Activated CD8-positive, alpha-beta memory T cell treated with anti-CD3 and anti-CD28 coated beads, Interleukin-2, amount 10 ng/mL, durations not matched to agents 7 days and 5 days (primary cell): ENCODE data around the gene RASA3. TPM values are rescaled to one million over a fixed set of nuclear protein-coding genes. Genes with fewer than 3 reads are reported as not detected.
"Not testable (repeated sequence)": the region's sequence is repeated elsewhere in the genome, so short reads cannot be mapped to it uniquely, and the experiment has no call there.

Experiments
- ATAC-seq: fragments of 150-1000 bp; cut with Tn5 transposase; one replicate; pipeline ENCODE4 v1.10.0; 2021; ENCODE audit warnings: moderate library complexity
- CTCF ChIA-PET: fragments of 350-600 bp; sonication (Branson Sonifier 250); formaldehyde crosslinking; loops from one replicate; lab custom pipeline; 2021; ENCODE audit warnings: antibody characterized with exemption; lab: Charles Lee
- DNase-seq: peaks from one replicate; pipeline ENCODE4 v3.0.0-alpha.2; 2020
- H3K27ac Mint-ChIP-seq: one replicate; pipeline ENCODE4 v1.8.0; 2021; ENCODE audit warnings: mild to moderate bottlenecking, mixed read lengths
- H3K27me3 Mint-ChIP-seq: one replicate; pipeline ENCODE4 v1.8.0; 2021; ENCODE audit warnings: mixed read lengths
- H3K36me3 Mint-ChIP-seq: one replicate; pipeline ENCODE4 v1.8.0; 2021; ENCODE audit warnings: mild to moderate bottlenecking, mixed read lengths
- H3K4me1 Mint-ChIP-seq: one replicate; pipeline ENCODE4 v1.8.0; 2021; ENCODE audit warnings: mixed read lengths
- H3K4me3 Mint-ChIP-seq: one replicate; pipeline ENCODE4 v1.8.0; 2021; ENCODE audit warnings: mild to moderate bottlenecking, moderate library complexity, mixed read lengths
- H3K9me3 Mint-ChIP-seq: one replicate; pipeline ENCODE4 v1.8.0; 2022; ENCODE audit warnings: low read depth, mixed read lengths
- total RNA-seq, 2 experiments: library from RNA; stranded (reverse); gene quantifications; one replicate each; pipeline ENCODE4 v1.2.3, GENCODE V29; 2021

Gene RASA3
- total RNA-seq, 2 experiments from 2014 or later = 16.3 to 49.2 TPM

- Mint-ChIP-seq H3K4me1 (peaks cover 41% of the 10 kb centered on the region), H3K9me3 (no peaks in the 10 kb centered on the region), H3K36me3 (peaks cover 9% of the 10 kb centered on the region), H3K27me3 (no peaks in the 10 kb centered on the region), H3K4me3 (no peak overlapping the region), H3K27ac (no peak overlapping the region)
- ATAC-seq (no peak), DNase-seq (no peak)
- CTCF ChIA-PET = no interaction called here
These were observed 24.2 kb downstream of the RASA3 start for GRCh38 chr13:114108141-114108761.

- H3K9me3 Mint-ChIP-seq = no peaks in the 10 kb centered on the region
- H3K27me3 Mint-ChIP-seq = no peaks in the 10 kb centered on the region
- ATAC-seq (no peak), DNase-seq (no peak)
- H3K4me3 Mint-ChIP-seq = no peak overlapping the region
- CTCF ChIA-PET = no interaction called here
- H3K4me1 Mint-ChIP-seq = peaks cover 38% of the 10 kb centered on the region
- H3K27ac Mint-ChIP-seq = no peak overlapping the region
- H3K36me3 Mint-ChIP-seq = peaks cover 9% of the 10 kb centered on the region
These were observed 24.7 kb downstream of the RASA3 start for GRCh38 chr13:114107686-114108081.

GRCh38 chr13:114106991-114107685, 25.3 kb downstream of the RASA3 start:
- Mint-ChIP-seq H3K27me3 (no peaks in the 10 kb centered on the region), H3K4me3 (no peak overlapping the region), H3K4me1 (peaks cover 38% of the 10 kb centered on the region), H3K36me3 (peaks cover 9% of the 10 kb centered on the region), H3K9me3 (no peaks in the 10 kb centered on the region), H3K27ac (no peak overlapping the region)
- DNase-seq (no peak), ATAC-seq (no peak)
- CTCF ChIA-PET = no interaction called here

- Mint-ChIP-seq H3K27ac (no peak overlapping the region), H3K36me3 (peaks cover 9% of the 10 kb centered on the region), H3K4me1 (peaks cover 31% of the 10 kb centered on the region)
These were observed 25.9 kb downstream of the RASA3 start for GRCh38 chr13:114106526-114106925.

GRCh38 chr13:114105521-114106225, 26.8 kb downstream of the RASA3 start:
- DNase-seq (no peak), ATAC-seq (no peak)
- CTCF ChIA-PET = interaction anchor here (0.6 kb wide), 1 partner anchor 11 kb away, joined by 3 read pairs; no protein-coding TSS in a partner anchor
- Mint-ChIP-seq H3K4me3 (no peak overlapping the region), H3K4me1 (peaks cover 29% of the 10 kb centered on the region), H3K9me3 (no peaks in the 10 kb centered on the region), H3K27me3 (no peaks in the 10 kb centered on the region), H3K36me3 (peaks cover 9% of the 10 kb centered on the region), H3K27ac (no peak overlapping the region)

More at GRCh38 chr13:114106526-114106925, 25.9 kb downstream of the RASA3 start:
- ATAC-seq (no peak), DNase-seq (no peak)
- no peaks in the 10 kb centered on the region for H3K27me3 Mint-ChIP-seq
- no peaks in the 10 kb centered on the region for H3K9me3 Mint-ChIP-seq
- CTCF ChIA-PET = no interaction called here
- no peak overlapping the region for H3K4me3 Mint-ChIP-seq

GRCh38 chr13:114104655-114105520, 27.5 kb downstream of the RASA3 start:
- Mint-ChIP-seq H3K27ac (no peak overlapping the region), H3K9me3 (no peaks in the 10 kb centered on the region), H3K4me1 (peaks cover 22% of the 10 kb centered on the region), H3K27me3 (no peaks in the 10 kb centered on the region), H3K4me3 (no peak overlapping the region), H3K36me3 (peaks cover 8% of the 10 kb centered on the region)
- ATAC-seq (no peak), DNase-seq (no peak)
- CTCF ChIA-PET = interaction anchor here (0.6 kb wide), 1 partner anchor 10 kb away, joined by 3 read pairs; no protein-coding TSS in a partner anchor

- H3K4me1 Mint-ChIP-seq = peaks cover 15% of the 10 kb centered on the region
- CTCF ChIA-PET = no interaction called here
- DNase-seq (no peak), ATAC-seq (no peak)
- H3K27ac Mint-ChIP-seq = no peak overlapping the region
- H3K9me3 Mint-ChIP-seq = no peaks in the 10 kb centered on the region
- no peak overlapping the region for H3K4me3 Mint-ChIP-seq
- H3K27me3 Mint-ChIP-seq = no peaks in the 10 kb centered on the region
- peaks cover 8% of the 10 kb centered on the region for H3K36me3 Mint-ChIP-seq
These were observed 28.4 kb downstream of the RASA3 start for GRCh38 chr13:114103801-114104654.

GRCh38 chr13:114103289-114103621, 29.2 kb downstream of the RASA3 start:
- H3K4me3 Mint-ChIP-seq, H3K27ac Mint-ChIP-seq, ATAC-seq, H3K9me3 Mint-ChIP-seq, H3K27me3 Mint-ChIP-seq, DNase-seq, CTCF ChIA-PET, H3K36me3 Mint-ChIP-seq: not testable (repeated sequence)
- H3K4me1 Mint-ChIP-seq = peaks cover 10% of the 10 kb centered on the region

- H3K9me3 Mint-ChIP-seq = no peaks in the 10 kb centered on the region
- H3K36me3 Mint-ChIP-seq = peaks cover 5% of the 10 kb centered on the region
- peaks cover 6% of the 10 kb centered on the region for H3K4me1 Mint-ChIP-seq
- ATAC-seq (no peak), DNase-seq (no peak)
- H3K27me3 Mint-ChIP-seq = no peaks in the 10 kb centered on the region
- CTCF ChIA-PET = no interaction called here
- H3K4me3 Mint-ChIP-seq = no peak overlapping the region
- H3K27ac Mint-ChIP-seq = no peak overlapping the region
These were observed 29.7 kb downstream of the RASA3 start for GRCh38 chr13:114102521-114103288.

GRCh38 chr13:114102131-114102520, 30.3 kb downstream of the RASA3 start:
- Mint-ChIP-seq H3K27me3 (no peaks in the 10 kb centered on the region), H3K9me3 (no peaks in the 10 kb centered on the region), H3K4me3 (no peak overlapping the region), H3K27ac (no peak overlapping the region), H3K4me1 (peaks cover 6% of the 10 kb centered on the region), H3K36me3 (peaks cover 4% of the 10 kb centered on the region)
- CTCF ChIA-PET = no interaction called here
- no peak for ATAC-seq
- DNase-seq = no peak

- DNase-seq (no peak), ATAC-seq (no peak)
- CTCF ChIA-PET = no interaction called here
- Mint-ChIP-seq H3K4me3 (no peak overlapping the region), H3K27ac (no peak overlapping the region), H3K27me3 (no peaks in the 10 kb centered on the region), H3K4me1 (peaks cover 9% of the 10 kb centered on the region), H3K36me3 (peaks cover 3% of the 10 kb centered on the region), H3K9me3 (no peaks in the 10 kb centered on the region)
These were observed 30.9 kb downstream of the RASA3 start for GRCh38 chr13:114101358-114102130.
